HG02943 (cell line): ENCODE data around the gene F2R.
"Not testable (repeated sequence)": the region's sequence is repeated elsewhere in the genome, so short reads cannot be mapped to it uniquely, and the experiment has no call there.

ENCODE experiments used
- ATAC-seq: cut with Tn5 transposase; IDR thresholded peaks from one replicate; pipeline ENCODE4 v1.9.1; 2021; ENCODE audit warnings: mild to moderate bottlenecking, low read depth, moderate library complexity; ENCODE audit not compliant: unreplicated experiment

The F2R gene

GRCh38 chr5:76717222-76718083 lies 1.5 kb downstream of the F2R start:
- ATAC-seq, result no peak

- no peak for ATAC-seq
These were observed 2.5 kb downstream of the F2R start for GRCh38 chr5:76718381-76718832.

- ATAC-seq, result no peak
These were observed 3.0 kb downstream of the F2R start for GRCh38 chr5:76718880-76719279.

DNA sequence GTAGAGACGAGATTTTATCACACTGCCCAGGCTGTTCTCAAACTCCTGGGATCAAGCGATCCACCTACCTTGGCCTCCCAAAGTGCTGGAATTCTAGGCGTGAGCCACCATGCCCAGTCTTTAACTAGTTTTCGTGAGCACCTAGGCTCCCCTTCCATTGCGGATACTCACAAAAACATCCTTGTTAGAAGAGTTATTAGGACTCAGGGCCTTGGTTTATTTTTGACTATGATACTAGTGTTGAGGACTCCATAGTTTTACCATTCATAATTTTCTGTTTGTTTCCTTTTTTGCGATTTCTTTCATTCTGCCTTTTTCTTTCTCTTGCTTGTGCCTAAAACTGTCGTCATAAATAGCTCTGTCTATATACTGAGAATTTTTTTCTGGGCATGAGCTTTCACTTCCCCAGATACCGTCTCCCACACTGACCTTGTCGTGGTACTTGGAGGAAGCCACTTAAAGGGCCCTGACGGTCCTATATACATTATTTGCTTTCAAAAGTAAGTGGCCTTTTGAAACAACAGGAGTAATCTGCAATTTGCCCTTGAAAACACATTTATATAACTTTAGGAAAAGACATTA lies 5.2 kb downstream of the F2R start:
- ATAC-seq, result no peak

DNA sequence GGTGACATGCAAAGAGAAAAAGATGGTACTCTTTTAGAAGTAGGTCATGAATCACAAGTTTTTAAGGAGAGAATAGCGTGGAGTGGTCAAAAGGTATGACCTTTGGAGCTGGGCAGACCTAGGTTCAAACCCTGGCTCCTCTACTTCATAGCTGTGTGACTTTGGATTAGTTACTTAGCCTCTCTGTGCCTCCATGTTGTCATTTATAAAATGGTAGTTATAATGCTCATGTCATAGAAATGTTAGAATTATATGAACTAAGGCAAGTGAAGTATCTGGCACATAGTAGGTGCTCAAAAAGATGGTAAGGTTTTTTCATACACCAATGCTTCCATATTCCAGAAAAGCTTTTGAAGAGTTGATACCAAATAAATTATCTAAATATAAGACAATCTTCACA lies 7.3 kb downstream of the F2R start:
- no peak for ATAC-seq

DNA sequence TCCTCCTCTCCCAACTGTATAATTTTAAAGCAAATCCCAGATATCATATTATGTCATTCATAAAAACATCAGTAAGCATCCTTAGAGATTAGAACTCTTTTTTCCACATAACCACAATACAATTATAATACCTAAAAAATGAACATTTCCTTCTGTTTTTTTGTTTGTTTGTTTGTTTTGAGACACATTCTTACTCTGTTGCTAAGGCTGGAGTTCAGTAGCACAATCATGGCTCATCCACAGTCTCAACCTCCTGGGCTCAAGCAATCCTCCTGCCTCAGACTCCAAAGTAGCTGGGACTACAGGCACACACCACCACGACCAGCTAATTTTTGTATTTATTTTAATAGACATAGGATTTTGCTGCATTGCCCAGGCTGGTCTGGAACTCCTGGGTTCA lies 8.0 kb downstream of the F2R start:
- no peak for ATAC-seq

- no peak for ATAC-seq
These were observed 8.9 kb downstream of the F2R start for GRCh38 chr5:76724871-76725270.

DNA sequence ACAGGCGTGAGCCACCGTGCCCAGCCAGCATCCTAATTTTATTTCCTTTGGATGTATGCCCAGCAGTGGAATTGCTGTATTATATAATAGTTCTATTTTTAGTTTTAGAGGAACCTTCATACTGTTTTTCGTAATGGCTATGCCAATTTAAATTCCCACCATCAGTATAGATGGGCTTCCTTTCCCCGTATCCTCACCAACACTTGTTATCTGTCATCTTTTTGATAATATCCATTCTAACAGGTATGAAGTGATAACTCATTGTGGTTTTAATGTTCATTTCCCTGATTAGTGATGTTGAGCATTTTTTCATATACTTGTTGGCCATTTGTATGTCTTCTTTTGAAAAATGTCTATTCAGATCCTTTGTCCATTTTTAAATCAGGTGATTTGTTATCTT lies 13.0 kb downstream of the F2R start:
- ATAC-seq, result no peak

GRCh38 chr5:76729373-76730290 lies 13.7 kb downstream of the F2R start:
- ATAC-seq, result no peak

DNA sequence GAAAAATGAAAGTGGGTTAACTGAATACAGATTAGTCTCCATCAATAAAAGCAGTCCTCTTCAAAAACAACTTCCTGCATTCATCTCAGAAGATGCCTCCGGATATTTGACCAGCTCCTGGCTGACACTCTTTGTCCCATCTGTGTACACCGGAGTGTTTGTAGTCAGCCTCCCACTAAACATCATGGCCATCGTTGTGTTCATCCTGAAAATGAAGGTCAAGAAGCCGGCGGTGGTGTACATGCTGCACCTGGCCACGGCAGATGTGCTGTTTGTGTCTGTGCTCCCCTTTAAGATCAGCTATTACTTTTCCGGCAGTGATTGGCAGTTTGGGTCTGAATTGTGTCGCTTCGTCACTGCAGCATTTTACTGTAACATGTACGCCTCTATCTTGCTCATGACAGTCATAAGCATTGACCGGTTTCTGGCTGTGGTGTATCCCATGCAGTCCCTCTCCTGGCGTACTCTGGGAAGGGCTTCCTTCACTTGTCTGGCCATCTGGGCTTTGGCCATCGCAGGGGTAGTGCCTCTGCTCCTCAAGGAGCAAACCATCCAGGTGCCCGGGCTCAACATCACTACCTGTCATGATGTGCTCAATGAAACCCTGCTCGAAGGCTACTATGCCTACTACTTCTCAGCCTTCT lies 16.6 kb downstream of the F2R start:
- ATAC-seq, result no peak

GRCh38 chr5:76733049-76733417 lies 17.1 kb downstream of the F2R start:
- ATAC-seq, result no peak

DNA sequence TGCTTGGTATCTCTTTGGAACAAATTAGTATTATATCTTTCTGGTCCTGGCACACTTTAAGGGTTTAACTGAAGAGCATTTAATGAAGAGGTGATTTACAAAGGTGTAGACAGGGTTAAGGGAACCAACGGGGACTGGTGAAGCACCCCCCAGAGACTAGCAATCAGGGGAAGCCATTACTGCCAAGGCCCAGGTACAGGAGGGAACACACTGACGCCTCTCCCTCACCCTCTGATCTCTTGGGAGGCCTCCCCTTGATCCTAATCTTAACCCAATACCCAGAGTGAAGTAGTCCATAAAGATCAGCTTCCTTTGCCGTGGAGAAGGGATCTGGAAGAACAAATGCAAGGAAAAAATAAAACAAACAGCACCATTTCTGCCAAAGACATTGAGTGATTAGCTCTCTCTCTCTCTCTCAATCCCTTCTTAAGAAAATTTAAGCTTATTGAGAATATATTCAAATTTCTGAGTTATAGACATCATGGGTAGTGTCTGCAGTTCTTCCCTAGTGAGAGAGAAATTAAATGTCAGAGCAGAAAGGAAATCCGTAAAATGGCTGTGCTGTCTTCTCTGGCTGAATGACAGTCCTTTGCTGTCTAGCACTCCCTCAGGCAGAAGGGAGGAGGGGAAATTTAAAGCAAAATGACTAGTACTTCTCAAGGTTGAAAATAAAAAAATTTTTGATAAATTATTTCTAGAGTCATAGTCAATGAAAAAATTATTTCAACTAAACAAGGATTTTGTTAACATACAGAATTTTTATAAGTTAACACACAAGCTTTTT lies 20.0 kb downstream of the F2R start:
- ATAC-seq, result no peak

GRCh38 chr5:76736679-76737556 lies 21.0 kb downstream of the F2R start:
- ATAC-seq, result no peak

- ATAC-seq, result no peak
These were observed 21.9 kb downstream of the F2R start for GRCh38 chr5:76737846-76738245.

GRCh38 chr5:76741506-76741905 lies 25.6 kb downstream of the F2R start:
- ATAC-seq, result not testable (repeated sequence)

DNA sequence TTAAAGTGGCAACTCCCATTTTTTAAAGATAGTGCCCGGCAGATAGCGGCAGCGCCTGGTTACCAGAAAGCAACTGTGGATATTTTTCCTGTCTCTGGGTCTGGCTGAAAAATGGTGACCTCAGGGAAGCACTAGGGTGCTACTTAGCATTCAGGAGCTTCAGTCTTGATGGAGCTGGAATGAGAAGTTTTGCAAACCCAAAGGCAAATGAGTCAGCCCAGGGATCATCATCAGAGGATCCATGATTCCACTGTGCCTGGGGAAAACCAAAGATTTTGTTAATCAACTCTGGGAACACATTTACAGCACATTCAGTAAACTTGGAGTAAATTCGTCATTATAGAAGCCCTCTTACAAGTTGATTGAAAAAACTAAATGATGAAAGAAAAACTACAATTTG lies 26.7 kb downstream of the F2R start:
- ATAC-seq, result no peak

- no peak for ATAC-seq
These were observed 28.7 kb downstream of the F2R start for GRCh38 chr5:76744632-76745031.

DNA sequence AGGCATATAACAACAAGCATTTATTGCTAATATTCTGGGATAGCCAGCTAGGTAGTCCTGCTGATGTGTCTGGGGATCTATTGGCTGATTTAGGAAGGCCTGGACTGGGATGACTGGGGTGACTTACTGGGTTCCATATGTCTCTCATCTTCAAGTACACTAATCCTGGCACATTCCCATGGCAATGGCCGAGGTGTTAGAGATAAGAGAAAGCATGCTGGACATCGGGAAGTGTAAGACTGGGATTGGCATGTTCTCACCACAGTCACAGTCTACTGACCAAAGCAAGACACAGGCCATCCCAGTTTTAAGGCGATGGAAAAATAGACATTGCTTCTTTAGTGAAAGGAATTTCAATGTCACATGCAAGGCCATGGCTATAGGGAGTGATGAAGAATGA lies 29.7 kb downstream of the F2R start:
- ATAC-seq, result no peak

GRCh38 chr5:76746677-76747076 lies 30.8 kb downstream of the F2R start:
- no peak for ATAC-seq
